HepG2 (cell line): Measurements from ENCODE around the gene LAPTM4A. TPM values are rescaled to one million over a fixed set of nuclear protein-coding genes. Genes with fewer than 3 reads are reported as not detected.

Experiments used
- AGO2 ChIP-seq: fragments of 200-400 bp; formaldehyde crosslinking; optimal IDR thresholded peaks from 2 replicates; pipeline ENCODE3; 2017; ENCODE audit warnings: mild to moderate bottlenecking, low read depth, low read length, moderate library complexity
- CAMTA2 ChIP-seq: sonication (generic); formaldehyde crosslinking; IDR thresholded peaks from 2 replicates; pipeline ENCODE4 v1.4.0; 2020; ENCODE audit warnings: mild to moderate bottlenecking, missing genetic modification reagents, borderline replicate concordance
- EP300 ChIP-seq, 3 experiments: sonication (generic) in 1 of 3; formaldehyde crosslinking in 1 of 3; IDR thresholded peaks; 2 replicates each; pipeline versions ENCODE4 v1.5.1 to v1.6.1; 2011 to 2020; ENCODE audit warnings: low read depth in 2 of 3, low read length in 2 of 3, borderline replicate concordance in 1 of 3, improper control_type of control experiment in 1 of 3, mild to moderate bottlenecking in 1 of 3, missing genetic modification reagents in 1 of 3, moderate library complexity in 1 of 3
- FLYWCH1 ChIP-seq: sonication (generic); formaldehyde crosslinking; IDR thresholded peaks from 2 replicates; pipeline ENCODE4 v1.8.1; 2023; ENCODE audit warnings: mild to moderate bottlenecking, missing genetic modification reagents
- FOSL2 ChIP-seq: sonication (generic); formaldehyde crosslinking; IDR thresholded peaks from 2 replicates; pipeline ENCODE4 v1.4.0; 2020; ENCODE audit warnings: missing genetic modification reagents
- IRF9 ChIP-seq: sonication (generic); formaldehyde crosslinking; IDR thresholded peaks from 2 replicates; pipeline ENCODE4 v1.8.0; 2022; ENCODE audit warnings: missing genetic modification reagents, mild to moderate bottlenecking, borderline replicate concordance
- LRRFIP1 ChIP-seq: sonication (generic); formaldehyde crosslinking; conservative IDR thresholded peaks from 2 replicates; pipeline ENCODE4 v1.4.0; 2020; ENCODE audit warnings: missing genetic modification reagents
- MAFF ChIP-seq: IDR thresholded peaks from 2 replicates; pipeline ENCODE4 v1.6.1; 2011; ENCODE audit warnings: low read depth, low read length, improper control_type of control experiment
- RFXAP ChIP-seq: sonication (generic); formaldehyde crosslinking; IDR thresholded peaks from 2 replicates; pipeline ENCODE4 v1.4.0; 2020; ENCODE audit warnings: missing genetic modification reagents, borderline replicate concordance
- SP4 ChIP-seq: sonication (generic); formaldehyde crosslinking; IDR thresholded peaks from 2 replicates; pipeline ENCODE4 v1.8.1; 2023; ENCODE audit warnings: mild to moderate bottlenecking, missing genetic modification reagents
- TRIM24 ChIP-seq: sonication (generic); formaldehyde crosslinking; IDR thresholded peaks from 2 replicates; pipeline ENCODE4 v1.8.0; 2022; ENCODE audit warnings: mild to moderate bottlenecking, missing genetic modification reagents
- ZBTB43 ChIP-seq: sonication (generic); formaldehyde crosslinking; conservative IDR thresholded peaks from 2 replicates; pipeline ENCODE4 v1.4.0; 2020; ENCODE audit warnings: missing genetic modification reagents
- ZNF160 ChIP-seq: sonication (generic); formaldehyde crosslinking; IDR thresholded peaks from 2 replicates; pipeline ENCODE4 v1.8.0; 2022; ENCODE audit warnings: mild to moderate bottlenecking, inconsistent platforms, missing genetic modification reagents
- ZNF652 ChIP-seq: IDR thresholded peaks from 2 replicates; pipeline ENCODE4 v1.6.1; 2016; ENCODE audit warnings: low read depth, borderline replicate concordance
- ZNF720 ChIP-seq: sonication (generic); formaldehyde crosslinking; IDR thresholded peaks from 2 replicates; pipeline ENCODE4 v1.4.0; 2020; ENCODE audit warnings: missing genetic modification reagents
- ZNF788 ChIP-seq: sonication (generic); formaldehyde crosslinking; IDR thresholded peaks from 2 replicates; pipeline ENCODE4 v1.5.0; 2020; ENCODE audit warnings: mild to moderate bottlenecking, missing genetic modification reagents, borderline replicate concordance
- polyA plus RNA-seq, 8 experiments: library from polyadenylated mRNA; depleted of rRNA in 3 of 8; stranded (reverse) in 7 of 8; unstranded in 1 of 8; fragments of >200 nt; fragmentation: Illumina TruSeq in 4 of 8; extraction: Trizol in 4 of 8; gene quantifications; 2 replicates each; pipeline versions ENCODE4 v1.2.1 to v1.2.3, GENCODE V29; 2011 to 2016; ENCODE audit warnings: low read depth in 4 of 8, missing spikeins in 1 of 8, mixed read lengths in 1 of 8; ENCODE audit not compliant: insufficient read depth in 1 of 8
- total RNA-seq, 5 experiments: library from RNA; depleted of rRNA; stranded (reverse); fragments of >200 nt; fragmentation: Illumina TruSeq; extraction: Trizol; gene quantifications; 2 replicates each; pipeline ENCODE4 v1.2.3, GENCODE V29; 2016; ENCODE audit warnings: low read depth in 1 of 5
- TF ChIP-seq, protein P1 (sequence below): sonication (generic); formaldehyde crosslinking; IDR thresholded peaks from 2 replicates; pipeline ENCODE4 v1.9.0; 2022; ENCODE audit warnings: missing genetic modification reagents, mild to moderate bottlenecking, borderline replicate concordance
- TF ChIP-seq, protein P2 (sequence below): sonication (generic); formaldehyde crosslinking; conservative IDR thresholded peaks from 2 replicates; pipeline ENCODE4 v1.5.0; 2020; ENCODE audit warnings: missing genetic modification reagents
- TF ChIP-seq, protein P3 (sequence below): sonication (generic); formaldehyde crosslinking; IDR thresholded peaks from 2 replicates; pipeline ENCODE4 v1.8.0; 2022; ENCODE audit warnings: missing genetic modification reagents, mild to moderate bottlenecking, inconsistent platforms, borderline replicate concordance

The LAPTM4A gene
- total and polyA plus RNA-seq, 2 of the 13 experiments (the other 11 are each of a cell fraction or from before 2014, with no cell fraction given): 116 to 558 TPM

DNA sequence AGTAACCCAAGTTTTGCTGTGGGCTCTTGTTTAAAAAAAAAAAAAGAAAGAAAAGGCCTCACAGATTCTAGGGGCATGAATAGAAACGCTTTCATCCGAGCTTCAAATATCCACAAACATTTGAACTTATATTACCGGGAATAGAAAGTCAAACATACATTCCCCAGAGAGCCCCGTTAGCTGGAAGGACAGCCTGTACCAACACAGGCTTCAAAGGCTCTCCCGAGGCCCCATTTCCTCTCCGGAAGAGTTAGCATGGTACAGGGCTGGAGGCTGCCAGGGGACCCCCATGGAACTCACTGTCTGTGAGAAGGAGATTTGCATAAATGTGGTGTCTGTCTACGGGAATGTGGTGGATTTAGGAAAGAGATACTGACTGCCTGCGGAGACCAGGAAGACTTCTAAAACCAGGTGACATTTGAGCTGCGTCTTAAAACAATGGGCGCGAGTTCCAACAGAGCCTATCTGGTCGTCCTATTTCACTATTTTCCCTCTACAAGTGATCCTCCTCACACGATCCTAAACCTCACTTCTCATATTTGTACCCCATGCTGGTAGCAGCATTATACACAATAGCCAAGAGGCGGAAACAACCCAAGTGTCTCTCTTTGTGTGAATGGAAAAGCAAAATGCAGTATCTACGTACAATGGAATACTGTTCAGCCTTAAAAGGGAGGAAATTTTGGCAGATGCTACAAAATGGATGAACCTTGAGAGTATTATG is 38.1 kb downstream of the LAPTM4A start (continued):
- no peak for TF ChIP-seq LRRFIP1
- TF ChIP-seq, protein P1, sequence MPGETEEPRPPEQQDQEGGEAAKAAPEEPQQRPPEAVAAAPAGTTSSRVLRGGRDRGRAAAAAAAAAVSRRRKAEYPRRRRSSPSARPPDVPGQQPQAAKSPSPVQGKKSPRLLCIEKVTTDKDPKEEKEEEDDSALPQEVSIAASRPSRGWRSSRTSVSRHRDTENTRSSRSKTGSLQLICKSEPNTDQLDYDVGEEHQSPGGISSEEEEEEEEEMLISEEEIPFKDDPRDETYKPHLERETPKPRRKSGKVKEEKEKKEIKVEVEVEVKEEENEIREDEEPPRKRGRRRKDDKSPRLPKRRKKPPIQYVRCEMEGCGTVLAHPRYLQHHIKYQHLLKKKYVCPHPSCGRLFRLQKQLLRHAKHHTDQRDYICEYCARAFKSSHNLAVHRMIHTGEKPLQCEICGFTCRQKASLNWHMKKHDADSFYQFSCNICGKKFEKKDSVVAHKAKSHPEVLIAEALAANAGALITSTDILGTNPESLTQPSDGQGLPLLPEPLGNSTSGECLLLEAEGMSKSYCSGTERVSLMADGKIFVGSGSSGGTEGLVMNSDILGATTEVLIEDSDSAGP: no peak; the same call in 1 of the 2 replicates
- no peak for TF ChIP-seq TRIM24 (CRISPR knock-in tag)
- TF ChIP-seq, protein P2, sequence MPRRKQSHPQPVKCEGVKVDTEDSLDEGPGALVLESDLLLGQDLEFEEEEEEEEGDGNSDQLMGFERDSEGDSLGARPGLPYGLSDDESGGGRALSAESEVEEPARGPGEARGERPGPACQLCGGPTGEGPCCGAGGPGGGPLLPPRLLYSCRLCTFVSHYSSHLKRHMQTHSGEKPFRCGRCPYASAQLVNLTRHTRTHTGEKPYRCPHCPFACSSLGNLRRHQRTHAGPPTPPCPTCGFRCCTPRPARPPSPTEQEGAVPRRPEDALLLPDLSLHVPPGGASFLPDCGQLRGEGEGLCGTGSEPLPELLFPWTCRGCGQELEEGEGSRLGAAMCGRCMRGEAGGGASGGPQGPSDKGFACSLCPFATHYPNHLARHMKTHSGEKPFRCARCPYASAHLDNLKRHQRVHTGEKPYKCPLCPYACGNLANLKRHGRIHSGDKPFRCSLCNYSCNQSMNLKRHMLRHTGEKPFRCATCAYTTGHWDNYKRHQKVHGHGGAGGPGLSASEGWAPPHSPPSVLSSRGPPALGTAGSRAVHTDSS (CRISPR knock-in tag): no peak
- no peak for TF ChIP-seq ZNF788 (CRISPR knock-in tag)
- TF ChIP-seq CAMTA2: no peak
- TF ChIP-seq SP4 (CRISPR knock-in tag): no peak
- TF ChIP-seq, protein P3, sequence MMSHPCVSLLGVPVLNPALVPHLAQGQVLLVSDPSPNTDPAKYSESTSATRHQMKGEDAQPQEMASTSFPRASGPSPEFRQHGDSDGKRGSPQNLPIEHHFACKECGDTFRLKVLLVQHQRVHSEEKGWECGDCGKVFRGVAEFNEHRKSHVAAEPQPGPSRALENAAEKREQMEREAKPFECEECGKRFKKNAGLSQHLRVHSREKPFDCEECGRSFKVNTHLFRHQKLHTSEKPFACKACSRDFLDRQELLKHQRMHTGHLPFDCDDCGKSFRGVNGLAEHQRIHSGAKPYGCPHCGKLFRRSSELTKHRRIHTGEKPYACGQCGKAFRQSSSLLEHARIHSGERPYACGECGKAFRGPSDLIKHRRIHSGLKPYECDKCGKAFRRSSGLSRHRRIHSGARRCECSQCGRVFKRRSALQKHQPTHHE (CRISPR knock-in tag): no peak
- TF ChIP-seq AGO2: no peak
- TF ChIP-seq ZNF652 (CRISPR knock-in tag): no peak
- no peak for TF ChIP-seq IRF9 (CRISPR knock-in tag)
- no peak for TF ChIP-seq FLYWCH1 (CRISPR knock-in tag)
- TF ChIP-seq ZNF160 (CRISPR knock-in tag): no peak
- TF ChIP-seq MAFF: no peak
- no peak for TF ChIP-seq RFXAP (CRISPR knock-in tag)
- TF ChIP-seq EP300 (IDR thresholded peaks at IDR 0.05; ENCODE audit: low read depth in 2 of 2, low read length in 2 of 2): peak in 1 of 2 experiments; percentile 88; a peak in 2 of 4 replicates
- peak; percentile 92 for TF ChIP-seq EP300 (CRISPR knock-in tag; IDR thresholded peaks at IDR 0.05; ENCODE audit: borderline replicate concordance)
- TF ChIP-seq ZBTB43: peak; percentile 70; the same call in 1 of the 2 replicates
- TF ChIP-seq ZNF720 (CRISPR knock-in tag): no peak
- TF ChIP-seq FOSL2 (CRISPR knock-in tag): peak; percentile 30; the same call in 1 of the 2 replicates
